AG04450 (cell line): ENCODE measurements around the gene ECT2. TPM values are rescaled to one million over a fixed set of nuclear protein-coding genes. Genes with fewer than 3 reads are reported as not detected.

ENCODE experiments used
- CTCF ChIA-PET: fragments of 300-600, 350-600 bp; formaldehyde crosslinking; extraction: SDS; loops from one replicate; lab custom pipeline; 2022; ENCODE audit warnings: antibody characterized with exemption, inconsistent platforms; lab: Charles Lee
- POLR2A ChIA-PET: fragments of 350-600 bp; formaldehyde crosslinking; extraction: SDS; loops from one replicate; lab custom pipeline; 2021; ENCODE audit warnings: antibody characterized with exemption, inconsistent platforms; lab: Yijun Ruan, JAX
- DNase-seq: peaks from one replicate; pipeline ENCODE4 v3.0.0-alpha.2; 2011; ENCODE audit warnings: low read depth, low spot score
- H3K27ac ChIP-seq: one replicate; pipeline ENCODE4 v1.5.1; 2012; ENCODE audit warnings: low read depth, low read length, control low read depth
- H3K27me3 ChIP-seq: one replicate; pipeline ENCODE4 v1.6.0; 2012; ENCODE audit warnings: low read length; ENCODE audit not compliant: control insufficient read depth, insufficient read depth
- H3K4me3 ChIP-seq: 2 replicates; pipeline ENCODE4 v1.5.1; 2011; ENCODE audit warnings: mild to moderate bottlenecking, low read depth, low read length, control low read depth
- H3K9me3 ChIP-seq: 2 replicates; pipeline ENCODE4 v1.5.1; 2012; ENCODE audit warnings: low read length; ENCODE audit not compliant: control insufficient read depth, insufficient read depth
- polyA plus RNA-seq: library from polyadenylated mRNA; depleted of rRNA; stranded (reverse); fragments of >200 nt; gene quantifications from 2 replicates; pipeline ENCODE4 v1.2.3, GENCODE V29; 2011
- TF ChIP-seq, protein P1 (sequence below): IDR thresholded peaks from 2 replicates; pipeline ENCODE4 v1.5.1; 2011; ENCODE audit warnings: low read depth, low read length, control low read depth, inconsistent platforms

The ECT2 gene
- polyA plus RNA-seq, 1 experiment, result 21.8 TPM

DNA sequence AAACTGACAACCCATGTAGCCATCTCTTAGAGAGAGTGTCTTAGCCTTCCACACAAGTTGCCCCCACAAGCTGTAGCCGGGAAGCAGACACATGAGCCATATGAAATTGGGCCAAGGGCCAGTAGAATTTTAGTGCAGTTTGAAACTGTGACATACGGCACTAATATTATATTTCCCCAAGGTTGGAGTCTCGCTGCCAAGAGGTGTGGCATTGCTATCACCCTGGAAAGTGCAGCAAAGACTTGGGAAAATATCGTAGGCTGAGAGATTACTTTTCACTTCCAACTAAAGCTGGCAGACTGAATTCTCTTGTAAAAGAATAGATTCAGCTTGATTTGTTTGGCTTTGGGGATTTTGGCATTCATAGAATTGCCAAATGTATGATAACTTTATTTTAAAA is 89.2 kb downstream of the ECT2 start:
- DNase-seq, result no peak
- Histone ChIP-seq H3K9me3 (no peaks in the 10 kb centered on the region), H3K27ac (no peak overlapping the region), H3K27me3 (peaks cover 6% of the 10 kb centered on the region), H3K4me3 (no peak overlapping the region)
- ChIA-PET POLR2A (no interaction called here), CTCF (no interaction called here)
- TF ChIP-seq, protein P1, sequence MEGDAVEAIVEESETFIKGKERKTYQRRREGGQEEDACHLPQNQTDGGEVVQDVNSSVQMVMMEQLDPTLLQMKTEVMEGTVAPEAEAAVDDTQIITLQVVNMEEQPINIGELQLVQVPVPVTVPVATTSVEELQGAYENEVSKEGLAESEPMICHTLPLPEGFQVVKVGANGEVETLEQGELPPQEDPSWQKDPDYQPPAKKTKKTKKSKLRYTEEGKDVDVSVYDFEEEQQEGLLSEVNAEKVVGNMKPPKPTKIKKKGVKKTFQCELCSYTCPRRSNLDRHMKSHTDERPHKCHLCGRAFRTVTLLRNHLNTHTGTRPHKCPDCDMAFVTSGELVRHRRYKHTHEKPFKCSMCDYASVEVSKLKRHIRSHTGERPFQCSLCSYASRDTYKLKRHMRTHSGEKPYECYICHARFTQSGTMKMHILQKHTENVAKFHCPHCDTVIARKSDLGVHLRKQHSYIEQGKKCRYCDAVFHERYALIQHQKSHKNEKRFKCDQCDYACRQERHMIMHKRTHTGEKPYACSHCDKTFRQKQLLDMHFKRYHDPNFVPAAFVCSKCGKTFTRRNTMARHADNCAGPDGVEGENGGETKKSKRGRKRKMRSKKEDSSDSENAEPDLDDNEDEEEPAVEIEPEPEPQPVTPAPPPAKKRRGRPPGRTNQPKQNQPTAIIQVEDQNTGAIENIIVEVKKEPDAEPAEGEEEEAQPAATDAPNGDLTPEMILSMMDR, result no peak

DNA sequence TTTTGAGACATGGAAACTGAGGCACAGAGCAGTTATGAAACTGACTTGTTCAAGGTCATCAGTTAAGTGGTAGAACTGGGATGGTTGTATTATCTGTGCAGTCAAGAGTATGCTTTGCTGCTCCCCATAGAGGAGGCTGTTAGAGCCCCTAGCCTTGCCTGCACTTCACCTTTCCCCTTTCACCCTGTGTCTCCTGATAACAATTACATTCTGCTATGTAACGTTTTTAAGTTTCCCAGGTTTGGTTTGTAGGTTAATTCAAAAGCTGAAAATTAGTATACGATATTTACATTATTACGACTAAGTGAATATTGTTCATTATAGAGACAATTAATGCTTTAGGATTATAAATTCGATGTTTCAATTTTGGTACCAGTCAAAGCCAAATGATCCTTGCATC is 89.9 kb downstream of the ECT2 start:
- TF ChIP-seq, protein P1, result no peak
- DNase-seq, result no peak
- Histone ChIP-seq H3K27ac (no peak overlapping the region), H3K4me3 (no peak overlapping the region), H3K9me3 (no peaks in the 10 kb centered on the region), H3K27me3 (peaks cover 6% of the 10 kb centered on the region)
- CTCF ChIA-PET, result no interaction called here
- POLR2A ChIA-PET, result no interaction called here

DNA sequence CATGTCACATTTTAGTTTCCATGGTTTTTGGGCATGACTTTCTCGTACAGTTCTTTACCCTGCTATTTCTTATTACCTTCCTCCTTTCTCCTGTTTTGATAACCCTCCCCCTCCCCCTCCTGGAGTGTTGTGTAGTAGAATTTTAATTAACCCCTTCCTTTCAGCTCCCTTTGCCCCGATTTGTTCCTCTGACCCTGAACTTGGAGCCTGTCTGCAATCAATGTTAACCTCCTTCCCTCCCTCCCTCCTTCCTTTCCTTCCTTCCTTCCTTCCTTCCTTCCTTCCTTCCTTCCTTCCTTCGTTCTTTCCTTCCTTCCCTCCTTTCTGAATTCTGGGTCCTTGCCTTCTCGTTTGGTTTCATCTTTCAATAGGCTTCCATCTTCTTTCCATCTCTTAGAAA is 90.4 kb downstream of the ECT2 start:
- CTCF ChIA-PET, result no interaction called here
- H3K9me3 ChIP-seq, result no peaks in the 10 kb centered on the region
- H3K4me3 ChIP-seq, result no peak overlapping the region
- POLR2A ChIA-PET, result no interaction called here
- H3K27me3 ChIP-seq, result peaks cover 6% of the 10 kb centered on the region
- no peak for DNase-seq
- TF ChIP-seq, protein P1, result no peak
- no peak overlapping the region for H3K27ac ChIP-seq

DNA sequence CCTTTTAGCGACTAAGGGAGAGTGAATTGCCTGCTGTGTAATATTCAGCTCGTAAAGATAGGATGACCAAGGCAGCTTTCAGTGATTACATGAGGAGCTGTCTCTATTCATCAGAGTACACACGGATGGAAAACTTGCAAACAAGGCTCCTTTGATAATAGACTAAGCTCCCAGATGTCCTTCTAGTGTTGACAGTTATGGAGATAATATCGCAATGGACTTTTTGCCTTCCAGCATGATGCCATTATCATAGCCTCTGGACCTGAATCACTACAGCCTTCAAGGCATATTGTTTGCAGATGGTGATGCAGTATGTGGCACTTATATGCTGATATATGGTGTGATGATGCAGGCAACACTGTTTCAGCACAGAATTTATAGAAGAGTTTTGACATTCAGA is 93.9 kb downstream of the ECT2 start:
- no peaks in the 10 kb centered on the region for H3K9me3 ChIP-seq
- H3K27me3 ChIP-seq, result peaks cover 5% of the 10 kb centered on the region
- TF ChIP-seq, protein P1, result no peak
- no peak overlapping the region for H3K27ac ChIP-seq
- POLR2A ChIA-PET, result no interaction called here
- CTCF ChIA-PET, result interaction anchor here (1.6 kb wide), 1 partner anchor 202 kb away, joined by 3 read pairs; no protein-coding TSS in a partner anchor
- no peak overlapping the region for H3K4me3 ChIP-seq
- DNase-seq, result no peak

DNA sequence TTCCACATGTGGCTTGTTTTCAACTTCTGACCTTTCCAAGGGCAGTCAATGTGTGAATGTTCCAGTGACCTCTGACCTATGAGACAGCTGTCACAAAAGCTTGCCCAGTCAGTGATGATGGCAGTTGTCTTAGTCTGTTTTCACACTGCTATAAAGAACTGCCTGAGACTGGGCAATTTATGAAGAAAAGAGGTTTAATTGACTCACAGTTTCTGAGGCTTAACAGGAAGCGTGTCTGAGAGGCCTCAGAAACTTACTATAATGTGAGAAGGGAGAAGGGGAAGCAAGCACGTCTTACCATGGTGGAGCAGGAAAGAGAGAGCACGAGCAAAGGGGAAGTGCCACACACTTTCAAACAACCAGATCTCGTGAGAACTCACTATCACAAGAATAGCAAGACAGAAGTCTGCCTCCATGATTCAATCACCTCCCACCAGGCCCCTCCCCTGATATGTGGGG is 95.6 kb downstream of the ECT2 start:
- CTCF ChIA-PET, result no interaction called here
- Histone ChIP-seq H3K9me3 (no peaks in the 10 kb centered on the region), H3K27ac (no peak overlapping the region), H3K4me3 (no peak overlapping the region), H3K27me3 (peaks cover 2% of the 10 kb centered on the region)
- POLR2A ChIA-PET, result no interaction called here
- DNase-seq, result no peak
- TF ChIP-seq, protein P1, result no peak
